ENCODE results near the gene HIRA.
A peak's percentile ranks its signal among the peaks of the same experiment; 100 is the strongest.
"Not testable (repeated sequence)": the region's sequence is repeated elsewhere in the genome, so short reads cannot be mapped to it uniquely, and the experiment has no call there.

HIRA gene

DNA sequence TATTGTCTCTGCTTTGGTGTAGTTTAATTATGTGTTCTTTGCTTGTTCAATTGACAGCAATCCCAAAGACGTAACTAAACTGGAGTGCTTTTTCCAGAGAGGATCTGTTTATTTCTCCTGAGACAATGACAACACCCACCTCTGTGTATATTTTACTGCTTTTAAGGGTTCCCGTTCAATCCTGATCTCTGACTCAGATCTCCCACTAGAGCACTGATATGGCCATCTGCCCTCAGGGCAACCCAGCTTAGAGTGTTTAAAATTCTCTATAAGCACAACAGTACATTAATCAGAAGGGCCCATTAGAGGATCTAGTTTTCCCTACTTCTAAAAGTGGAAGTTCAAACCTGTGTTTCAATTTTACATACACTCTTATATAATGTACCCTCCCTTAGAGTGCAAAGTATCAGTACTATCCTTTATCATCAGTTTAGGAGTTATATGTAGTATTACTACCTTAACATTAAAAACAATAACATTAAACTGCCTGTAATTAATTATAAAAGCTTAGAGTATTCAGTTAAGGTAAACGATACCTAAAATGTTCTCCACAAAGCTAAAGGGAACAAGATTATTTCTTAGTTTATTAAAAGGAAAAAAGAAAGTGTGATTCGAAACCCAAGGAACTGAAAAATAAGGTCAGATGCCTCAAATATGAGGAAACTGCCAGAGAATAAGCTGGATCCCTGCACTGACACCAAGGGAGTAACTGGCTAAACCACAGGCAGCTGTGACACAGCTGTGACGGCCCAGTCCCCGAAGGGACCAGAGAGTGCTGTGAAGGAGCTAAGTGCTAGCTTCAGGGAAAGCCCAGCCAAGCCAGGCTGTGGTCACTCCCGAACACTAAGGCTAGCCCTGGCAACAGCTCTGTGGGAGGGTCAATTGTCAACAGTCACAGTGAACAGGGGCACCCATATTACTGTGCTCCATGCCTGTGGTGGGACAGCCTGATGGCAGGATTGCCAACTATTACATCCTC, 32.2 kb upstream of the HIRA start:
- no peak for DNase-seq

DNA sequence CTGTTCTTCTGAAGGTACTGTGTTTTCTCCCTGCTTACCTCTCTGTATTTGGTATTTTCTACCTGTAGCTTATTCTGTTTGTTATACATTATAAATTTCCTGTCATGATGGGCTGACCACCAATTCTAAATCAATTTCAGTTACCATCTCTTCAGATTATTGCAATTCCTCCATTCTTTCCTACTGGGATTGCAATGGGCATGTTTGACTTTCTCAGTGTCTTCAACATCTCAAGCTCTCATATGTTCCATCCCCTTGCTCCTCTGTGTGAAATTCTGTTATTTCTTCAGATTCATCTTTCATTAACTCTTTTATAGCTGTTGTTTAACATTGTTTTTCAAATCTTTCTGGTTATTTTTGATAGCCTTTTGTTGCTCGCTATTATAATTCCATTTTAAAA, 31.5 kb upstream of the HIRA start:
- no peak for DNase-seq

DNA sequence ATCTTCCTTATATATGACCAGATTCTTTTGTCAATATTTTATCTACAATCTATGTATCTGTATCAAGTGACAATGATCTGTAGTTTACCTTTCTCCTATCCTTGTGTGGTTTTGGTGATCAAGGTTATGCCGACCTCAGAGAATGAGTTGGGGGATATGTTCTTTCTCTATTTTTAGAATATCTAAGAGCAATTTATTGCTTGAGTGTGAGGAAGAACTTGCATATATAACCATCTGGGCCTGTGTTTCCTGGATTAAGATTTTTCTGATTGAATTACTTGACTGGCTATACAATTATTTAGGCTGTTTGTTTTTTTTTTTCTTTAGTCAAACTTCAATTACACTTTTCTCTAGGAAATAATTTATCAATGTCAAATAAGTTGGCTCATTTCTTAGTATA, 30.0 kb upstream of the HIRA start:
- DNase-seq: no peak

DNA sequence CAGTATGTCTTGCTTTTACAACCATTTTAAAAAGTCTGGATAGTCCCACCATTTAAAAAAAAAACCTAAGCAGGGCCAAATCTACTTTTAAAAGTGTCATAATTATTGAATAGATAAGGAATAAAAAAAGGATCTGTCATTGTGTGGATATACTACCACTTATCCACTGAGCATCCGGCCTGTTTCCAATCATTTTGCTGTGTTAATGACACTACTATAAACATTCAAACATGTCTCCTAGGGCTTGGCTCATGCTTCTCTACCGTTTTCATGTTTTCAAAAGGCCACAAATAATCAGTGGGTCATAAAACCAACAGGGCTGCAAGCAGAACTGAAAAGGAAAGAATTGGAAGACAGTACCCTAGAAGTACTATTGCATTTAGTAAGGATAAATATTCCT, 28.5 kb upstream of the HIRA start:
- DNase-seq: no peak

DNA sequence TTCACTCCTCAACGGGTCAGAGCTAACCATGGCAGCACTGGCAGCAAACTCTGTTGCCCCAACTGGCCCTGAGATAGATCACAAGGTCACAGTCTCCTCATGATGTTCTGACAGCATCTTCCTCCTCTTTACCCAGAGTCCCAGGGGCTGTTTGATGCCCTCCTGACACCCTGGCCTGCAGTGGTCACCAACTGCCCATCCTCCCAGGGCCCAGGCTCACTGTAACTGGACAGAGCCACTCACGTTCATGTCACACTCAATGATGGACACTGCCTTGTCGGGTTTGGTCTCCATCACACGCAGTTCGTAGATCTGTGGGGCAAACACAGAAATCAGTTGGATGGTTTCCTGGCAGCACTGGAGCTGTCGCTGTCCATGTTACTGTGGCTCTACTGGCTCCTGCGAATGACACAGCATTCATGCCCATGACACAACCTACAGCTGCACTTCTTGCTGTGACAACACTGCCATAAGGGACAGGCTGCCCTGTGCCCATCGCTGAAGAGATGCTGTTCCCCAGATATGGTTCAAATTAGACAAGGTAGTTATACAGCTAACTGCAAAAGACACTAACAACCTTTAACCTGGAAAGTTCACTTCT, 26.4 kb upstream of the HIRA start:
- DNase-seq: no peak

DNA sequence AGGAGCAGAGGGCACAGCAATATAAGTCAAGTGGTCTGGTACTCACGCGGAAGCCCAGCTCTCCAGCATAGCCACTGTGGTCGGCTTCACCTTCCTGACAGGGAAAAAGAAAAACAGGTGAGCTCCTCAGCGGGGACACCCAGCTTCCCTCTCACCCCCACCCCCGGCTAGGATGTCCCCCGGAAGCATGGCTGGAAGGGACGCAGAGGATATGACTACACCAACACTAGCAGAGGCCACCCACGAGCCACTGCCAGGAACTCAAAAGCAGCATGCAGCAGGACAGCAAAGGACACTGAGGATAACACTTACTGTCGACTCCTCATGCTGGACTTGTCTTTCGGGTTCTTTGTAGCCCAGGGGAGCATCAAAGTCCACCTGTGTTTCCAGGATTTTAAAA, 25.0 kb upstream of the HIRA start:
- DNase-seq: no peak

DNA sequence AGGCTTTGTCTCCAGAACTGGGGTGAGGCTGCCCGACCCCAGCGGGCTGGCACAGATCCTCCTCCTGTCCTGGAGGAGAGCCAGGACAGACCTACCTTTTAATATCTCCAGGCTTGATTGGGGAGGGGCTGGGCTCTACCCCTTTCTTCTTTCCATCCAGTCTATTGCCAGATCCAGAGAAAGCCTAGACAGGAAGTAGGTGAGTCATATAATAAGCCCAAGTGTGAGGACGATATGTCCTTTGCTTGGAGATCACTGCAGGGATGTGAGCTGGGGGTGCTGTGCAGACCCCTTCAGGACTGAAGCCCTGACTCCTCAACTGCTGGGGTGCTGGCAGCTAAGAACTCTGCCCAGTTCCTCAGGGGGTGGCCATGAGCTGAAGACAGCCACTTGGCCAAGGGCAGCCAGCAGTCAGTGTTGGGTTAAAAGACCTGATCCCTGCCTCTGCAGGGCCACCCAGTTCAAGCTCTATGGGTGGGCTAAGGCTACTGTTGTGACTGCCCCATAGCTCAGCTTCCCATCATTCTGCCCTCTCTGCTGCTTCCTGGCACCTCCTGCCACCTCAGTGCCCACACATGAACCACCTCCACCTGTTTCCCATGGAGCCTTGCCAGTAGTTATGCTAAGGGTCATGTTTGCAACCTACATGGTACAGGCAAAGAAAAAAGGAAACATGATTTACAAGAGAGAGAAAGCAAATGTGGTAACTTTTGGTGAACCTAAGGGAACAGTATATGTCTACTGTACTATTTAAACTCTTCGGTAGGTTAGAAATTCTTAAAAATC, 24.2 kb upstream of the HIRA start:
- no peak for DNase-seq

DNA sequence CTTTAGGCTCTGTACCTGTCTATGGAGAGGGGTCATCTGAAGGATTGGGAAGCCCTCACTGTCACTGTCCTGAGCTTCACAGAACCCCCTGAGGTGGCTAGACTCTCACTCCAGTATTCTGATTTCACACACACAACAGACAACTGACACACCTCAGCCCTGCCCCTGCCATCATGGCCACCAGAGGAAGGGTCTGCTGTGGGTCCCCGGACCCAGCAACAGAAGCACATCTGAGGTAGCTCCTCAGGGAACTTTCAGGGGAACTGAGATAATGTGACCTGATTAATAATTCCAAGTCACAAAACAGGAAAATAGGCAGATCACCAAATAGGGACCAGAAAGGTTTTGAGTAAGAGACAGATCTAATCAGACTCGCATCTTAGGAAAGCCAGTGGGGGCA, 23.5 kb upstream of the HIRA start:
- DNase-seq: no peak

DNA sequence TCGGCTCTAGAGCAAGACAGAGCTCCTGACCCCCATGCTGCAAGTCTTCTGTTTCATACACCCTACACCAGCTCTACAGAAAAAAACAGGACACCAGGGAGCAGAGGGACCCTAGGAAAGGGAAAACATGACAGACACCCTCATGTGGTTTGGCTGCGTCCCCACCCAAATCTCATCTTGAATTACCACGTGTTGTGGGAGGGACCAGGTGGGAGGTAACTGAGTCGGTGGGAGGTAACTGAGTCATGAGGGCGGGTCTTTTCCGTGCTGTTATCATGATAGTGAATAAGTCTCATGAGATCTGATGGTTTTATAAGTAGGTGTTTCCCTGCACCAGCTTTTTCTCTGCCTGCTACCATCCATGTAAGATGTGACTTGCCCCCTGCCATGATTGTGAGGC, 22.6 kb upstream of the HIRA start:
- no peak for DNase-seq

DNA sequence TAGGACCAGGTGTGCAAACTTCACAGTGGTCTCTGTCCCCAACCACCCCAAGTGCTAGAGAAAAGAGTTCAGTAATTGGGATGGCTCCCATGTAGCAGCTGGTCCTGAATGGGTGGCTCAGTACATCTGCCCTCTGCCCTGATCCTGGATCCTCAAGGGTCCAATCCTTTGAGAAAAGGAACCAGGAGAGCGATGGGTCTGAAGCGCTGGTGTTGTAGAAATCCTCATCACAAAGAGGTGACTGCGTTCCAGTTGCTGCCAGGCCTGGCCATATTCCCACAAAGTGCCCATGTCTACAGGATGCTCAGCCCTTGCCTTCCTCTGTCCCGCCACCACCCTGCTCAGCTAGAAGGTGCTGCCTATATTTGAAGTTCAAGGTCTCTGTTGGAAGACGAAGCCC, 22.2 kb upstream of the HIRA start:
- DNase-seq: no peak

DNA sequence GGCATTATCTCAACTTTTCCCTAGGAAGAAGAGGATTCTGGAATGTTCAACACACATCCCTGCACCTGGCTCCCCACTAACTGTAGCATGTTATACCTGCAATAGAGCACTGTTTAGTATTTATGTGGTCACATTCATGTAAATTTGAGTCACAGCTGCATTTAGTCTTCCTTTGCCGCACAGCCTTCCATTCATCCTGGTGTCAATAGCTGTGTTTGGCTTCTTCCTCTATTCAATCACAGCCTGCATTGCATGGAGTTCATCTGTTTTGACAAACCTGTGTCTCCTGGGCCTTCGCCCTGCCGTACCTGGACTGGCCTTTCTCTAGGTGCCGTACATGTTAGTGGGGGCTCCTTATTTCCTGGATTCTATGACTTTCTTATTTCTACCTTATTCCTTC, 20.0 kb upstream of the HIRA start:
- DNase-seq: no peak

DNA sequence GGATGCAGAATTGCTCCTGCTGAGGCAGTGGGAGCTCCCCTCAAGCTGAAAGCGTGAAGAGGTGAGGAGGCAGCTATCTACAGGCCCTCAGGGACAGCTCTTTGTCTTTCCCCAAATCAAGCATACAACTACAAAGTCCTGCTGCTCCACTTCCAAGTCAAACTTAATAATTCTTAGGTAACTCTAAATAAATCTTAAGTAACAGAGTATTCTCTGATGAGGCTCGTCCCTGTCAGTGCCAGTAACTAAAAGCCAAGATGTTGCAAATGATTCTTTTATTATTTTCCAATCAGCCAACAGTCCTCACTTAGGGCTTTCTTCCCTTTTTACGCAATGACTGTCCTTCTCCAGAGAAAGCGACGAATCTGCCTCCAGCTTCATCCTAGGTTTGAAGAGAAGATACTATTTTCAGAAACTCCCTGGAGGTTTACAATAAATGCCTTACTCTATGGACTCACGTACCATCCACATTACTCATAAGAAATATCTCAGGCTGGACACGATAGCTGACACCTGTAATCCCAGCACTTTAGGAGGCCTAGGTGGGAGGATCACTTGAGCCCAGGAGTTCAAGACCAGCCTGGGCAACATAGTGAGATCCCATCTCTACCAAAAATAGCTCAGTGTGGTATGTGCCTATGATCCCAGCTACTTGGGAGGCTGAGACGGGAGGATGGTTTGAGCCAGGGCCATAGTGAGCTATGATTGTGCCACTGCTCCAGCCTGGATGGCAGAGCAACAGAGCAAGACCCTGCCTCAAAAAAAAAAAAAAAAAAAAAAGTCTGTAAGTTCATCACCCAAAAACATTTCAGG, 19.0 kb upstream of the HIRA start:
- no peak for DNase-seq

DNA sequence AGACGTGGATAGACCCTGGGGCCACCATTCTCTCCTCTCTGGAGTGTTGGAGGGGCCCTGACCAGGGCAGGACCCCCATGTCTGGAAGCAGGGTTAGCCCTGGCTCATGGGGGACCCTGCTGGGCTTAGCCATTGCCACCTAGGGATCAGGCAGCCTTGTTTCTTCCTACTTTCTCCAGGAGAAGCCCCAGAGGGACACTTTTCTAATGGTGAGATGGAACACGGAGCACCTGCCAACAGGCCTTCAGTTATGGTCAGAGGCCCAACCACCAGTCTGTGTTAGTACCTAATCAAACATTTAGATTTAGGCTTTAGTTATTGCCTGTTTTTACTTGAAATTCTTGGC, 17.9 kb upstream of the HIRA start:
- DNase-seq: no peak

DNA sequence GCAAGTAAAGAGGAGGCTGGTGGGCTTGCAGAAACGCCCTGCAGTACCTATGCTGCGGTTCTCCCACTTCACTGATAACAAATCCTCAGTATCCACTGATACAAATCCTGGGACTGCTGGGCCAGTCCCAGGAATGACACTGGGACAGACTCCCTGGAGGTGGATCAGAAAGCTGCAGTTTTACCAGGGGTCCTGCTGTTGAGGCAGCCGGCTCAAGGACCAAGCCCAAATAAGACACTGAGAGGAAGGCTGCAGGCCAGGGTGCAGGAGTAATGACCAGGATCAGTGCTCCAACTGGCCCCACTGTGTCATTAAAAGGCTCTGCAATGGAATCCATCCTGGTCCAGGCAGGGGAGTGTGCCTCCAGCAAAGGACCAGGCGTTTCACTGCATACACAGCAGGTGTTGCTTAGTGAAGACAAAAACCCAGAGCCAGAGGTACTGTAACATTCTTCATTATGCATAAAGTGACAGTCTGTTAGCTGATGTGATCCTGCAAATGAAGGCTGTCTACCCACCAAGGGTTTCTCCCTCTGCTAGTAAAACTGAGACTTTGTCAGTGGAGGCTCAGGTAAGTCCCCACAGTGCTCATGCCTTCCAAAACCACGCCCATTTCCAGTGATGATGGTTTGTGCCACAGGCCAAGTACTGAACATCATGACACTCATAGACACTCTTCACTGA, 17.3 kb upstream of the HIRA start:
- DNase-seq: no peak

DNA sequence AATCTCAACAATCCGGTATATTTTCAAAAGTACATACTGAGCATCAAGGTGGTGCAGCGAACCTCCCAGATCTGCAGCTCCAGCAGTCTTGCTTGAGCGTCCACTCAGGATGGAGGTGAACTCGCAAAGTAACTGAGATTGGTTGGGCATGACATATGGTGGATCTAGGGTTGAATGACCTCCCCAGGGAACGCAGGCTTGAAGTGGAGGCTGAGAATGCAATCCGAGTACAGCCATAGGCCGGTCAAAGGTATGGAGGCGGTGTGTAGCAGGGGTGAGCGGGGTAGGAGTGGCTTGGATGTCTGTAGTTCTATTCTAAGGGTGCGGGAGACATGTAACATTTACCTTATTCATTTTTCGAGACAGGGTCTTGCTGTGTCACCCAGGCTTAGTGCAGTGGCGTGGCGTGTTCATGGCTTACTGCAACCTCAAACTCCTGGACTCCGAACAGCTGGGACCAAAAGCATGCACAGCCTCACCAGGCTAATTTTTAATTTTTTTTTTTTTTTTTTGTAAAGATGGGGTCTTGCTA, 16.6 kb upstream of the HIRA start:
- no peak for DNase-seq

DNA sequence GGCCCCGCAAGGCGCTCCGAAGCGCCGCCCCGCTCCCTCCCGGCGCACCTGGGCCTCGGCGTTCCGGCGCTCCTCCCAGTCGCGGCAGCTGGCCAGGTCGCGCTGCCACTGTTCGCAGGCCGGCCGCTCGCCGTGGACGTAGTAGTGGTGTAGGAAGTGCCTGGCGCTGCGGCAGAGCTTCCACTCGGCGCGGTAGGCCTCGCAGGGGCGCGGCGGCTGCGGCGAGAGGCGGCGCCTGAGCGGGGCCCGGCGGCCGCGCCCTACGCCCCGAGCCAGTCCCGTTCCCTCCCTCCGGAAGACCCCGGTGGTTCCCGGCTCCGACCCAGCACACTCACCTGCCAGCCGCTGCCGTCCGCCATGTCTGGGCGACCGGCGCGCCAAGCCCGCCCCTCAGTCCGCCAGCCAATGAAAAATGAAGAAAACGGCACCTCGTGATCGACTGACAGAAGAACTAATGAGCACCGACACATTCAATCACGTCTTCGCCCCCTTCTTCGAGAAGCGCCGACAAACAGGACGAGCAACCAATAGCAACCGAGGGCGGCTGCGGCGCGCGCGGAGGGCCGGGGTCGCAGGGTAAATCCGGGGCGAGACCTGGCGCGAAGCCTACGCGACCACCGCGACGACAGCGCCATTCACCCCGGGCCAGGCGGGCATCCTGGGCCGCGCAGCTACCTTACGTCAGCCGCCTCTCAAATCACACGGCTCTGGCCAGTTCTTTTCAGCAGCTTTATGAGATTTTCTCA, 16.0 kb upstream of the HIRA start, which contains the start of gene C22orf39:
TSS of gene C22orf39 (minus strand) at position 382 of the 746 bp plus-strand sequence. CDS start at position 359, 23 bp downstream.
- peak; percentile 96 for DNase-seq

DNA sequence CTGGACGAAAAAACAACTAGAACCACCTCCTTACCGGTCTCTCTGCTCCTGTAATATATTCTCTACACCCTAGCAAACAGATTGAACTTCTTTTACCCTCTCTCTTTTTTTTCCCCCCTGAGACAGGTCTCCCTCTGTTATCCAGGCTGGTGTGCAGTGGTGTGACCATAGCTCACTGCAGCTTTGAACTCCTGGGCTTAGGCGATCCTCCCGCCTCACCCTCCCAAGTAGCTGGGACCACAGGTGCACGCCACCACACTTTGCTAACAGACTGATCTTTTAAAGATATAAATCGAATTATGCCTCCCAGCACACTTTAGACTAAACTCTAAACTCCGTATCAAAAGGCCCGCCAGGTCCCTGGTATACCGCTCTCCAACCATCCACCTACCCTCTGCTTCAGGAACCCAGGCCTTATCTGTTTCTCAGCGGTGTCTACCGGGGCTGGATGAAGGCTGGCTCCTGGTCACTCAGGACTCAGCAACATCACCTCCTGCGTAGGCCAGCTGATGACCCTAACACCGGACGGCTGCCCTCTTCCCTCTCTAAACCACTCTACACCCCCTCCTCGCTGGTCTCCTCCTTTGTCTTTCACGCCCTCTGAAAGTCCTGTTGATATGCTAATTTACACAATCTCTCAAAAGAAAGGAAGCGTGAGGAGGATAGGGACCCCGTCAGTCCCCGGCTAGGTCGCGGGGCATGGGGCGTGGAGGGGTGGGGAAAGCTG, 15.2 kb upstream of the HIRA start:
- no peak for DNase-seq

DNA sequence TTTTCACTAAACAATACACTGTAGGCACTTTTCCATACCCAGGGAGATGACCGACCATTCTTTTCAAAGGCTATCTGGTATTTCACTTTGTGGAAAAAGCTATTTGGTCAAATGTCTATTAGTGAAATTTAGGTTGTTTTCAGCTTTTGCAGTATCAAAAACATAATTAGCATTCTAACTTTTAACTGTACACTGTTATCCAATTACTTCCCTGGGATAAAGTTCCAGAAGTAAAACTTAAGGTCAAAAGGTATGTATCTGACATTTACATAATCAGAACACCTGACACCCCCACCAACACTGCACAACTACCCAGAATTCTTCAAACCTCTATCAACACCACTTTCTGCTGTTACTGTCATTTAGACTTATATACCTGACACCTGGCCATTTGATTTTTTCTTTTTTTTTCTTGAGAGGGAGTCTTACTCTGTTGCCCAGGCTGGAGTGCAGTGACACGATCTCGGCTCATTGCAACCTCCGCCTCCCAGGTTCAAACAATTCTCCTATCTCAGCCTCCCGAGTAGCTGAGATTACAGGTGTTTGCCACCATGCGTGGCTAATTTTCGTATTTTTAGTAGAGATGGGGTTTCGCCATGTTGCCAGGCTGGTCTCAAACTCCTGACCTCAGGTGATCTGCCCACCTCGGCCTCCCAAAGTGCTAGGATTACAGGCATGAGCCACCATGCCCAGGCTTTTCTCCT, 13.9 kb upstream of the HIRA start:
- DNase-seq: not testable (repeated sequence)

DNA sequence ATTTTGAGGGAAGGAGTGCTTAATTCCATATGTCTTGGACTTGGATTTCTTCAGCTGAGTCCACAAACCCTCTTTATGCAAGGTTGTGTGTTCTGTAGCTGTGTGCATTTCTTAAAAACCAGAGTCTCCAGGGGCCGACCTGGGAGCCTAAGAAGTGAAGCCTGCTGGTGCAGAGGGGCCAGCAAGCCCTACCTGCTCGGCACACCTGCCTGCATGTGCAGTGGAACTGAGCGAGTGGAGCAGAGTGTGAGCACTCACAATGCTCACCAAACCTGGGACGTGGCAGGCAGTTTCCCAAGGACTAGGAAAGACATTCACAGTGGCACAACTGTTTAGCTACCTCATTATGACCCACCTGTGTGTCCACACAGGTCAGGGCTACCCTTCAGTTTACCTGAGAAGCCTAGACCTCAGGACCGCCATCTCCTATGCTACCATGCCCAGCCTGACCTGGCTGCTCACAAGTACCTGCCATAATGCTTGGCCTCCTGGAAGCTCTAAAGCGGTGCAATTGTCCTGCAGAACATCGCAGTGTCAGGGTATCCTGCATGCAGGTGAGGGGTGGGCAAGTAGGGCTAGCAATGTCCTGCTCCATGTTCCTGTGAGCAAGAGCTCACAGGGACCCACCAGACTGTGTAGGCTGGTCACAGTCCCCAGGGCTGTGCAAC, 12.1 kb upstream of the HIRA start:
- DNase-seq: no peak
